Kidney tubule cell (primary cell): ENCODE measurements around the gene BRI3BP.
"Not testable (repeated sequence)": the region's sequence is repeated elsewhere in the genome, so short reads cannot be mapped to it uniquely, and the experiment has no call there.

Experiments used
- DNase-seq: peaks from one replicate; pipeline ENCODE4 v3.0.0-alpha.2; 2018; ENCODE audit warnings: low spot score

BRI3BP gene

DNA sequence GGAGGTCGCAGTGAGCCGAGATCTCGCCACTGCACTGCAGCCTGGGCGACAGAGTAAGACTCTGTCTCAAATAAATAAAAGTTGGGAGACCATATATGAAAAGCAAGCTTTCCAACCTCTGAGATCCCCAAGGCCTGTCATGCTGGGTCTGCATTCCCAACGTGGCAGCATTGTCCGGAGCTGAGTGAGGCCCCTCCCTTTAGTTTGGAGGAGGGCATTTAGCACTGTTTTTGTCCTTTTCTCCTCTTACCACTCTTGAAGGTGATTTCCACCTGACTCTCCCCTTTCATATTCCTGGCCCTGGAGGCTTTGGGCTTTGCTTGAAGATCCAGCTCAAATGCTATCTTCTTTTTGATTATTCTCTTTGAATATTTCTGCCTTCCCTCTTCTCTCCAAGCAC is 74.9 kb downstream of the BRI3BP start:
- no peak for DNase-seq

DNA sequence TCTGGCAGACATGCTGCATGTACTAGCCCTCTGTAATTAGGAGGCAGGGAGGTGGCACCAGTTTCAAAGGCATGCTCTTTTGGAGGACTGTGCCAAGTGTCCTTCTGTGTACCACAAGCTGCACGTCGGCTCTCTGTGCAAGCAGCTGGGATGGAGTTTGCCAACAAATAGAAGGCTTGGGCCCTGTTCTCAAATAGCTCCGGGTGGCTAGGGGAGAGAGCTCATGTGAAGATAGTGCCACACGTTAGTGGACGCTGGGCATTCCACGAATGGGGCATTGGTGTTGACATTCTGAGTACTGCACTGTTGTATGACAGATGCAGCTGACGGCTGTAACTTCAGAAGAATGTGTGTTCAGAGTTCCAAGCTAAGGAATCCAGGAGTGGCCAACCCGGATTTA is 76.2 kb downstream of the BRI3BP start:
- no peak for DNase-seq

DNA sequence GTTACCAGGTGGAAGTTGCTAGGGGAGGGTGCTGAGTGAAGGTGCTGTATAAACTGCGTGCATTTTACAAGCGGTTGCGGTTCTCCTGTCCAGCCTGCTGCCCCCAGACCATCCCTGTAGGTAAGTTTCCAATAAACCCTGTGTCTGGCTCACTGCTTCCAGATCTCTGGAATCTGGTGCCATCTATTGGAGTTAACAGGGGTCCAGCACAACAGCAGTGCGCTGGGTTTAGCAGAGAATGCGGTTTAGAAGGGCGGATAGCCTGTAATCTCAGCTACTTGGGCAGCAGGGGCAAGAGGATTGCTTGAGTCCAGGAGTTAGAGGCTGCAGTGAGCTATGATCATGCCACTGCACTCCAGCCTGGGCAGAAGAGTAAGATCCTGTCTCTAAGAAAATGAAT is 76.7 kb downstream of the BRI3BP start:
- no peak for DNase-seq

DNA sequence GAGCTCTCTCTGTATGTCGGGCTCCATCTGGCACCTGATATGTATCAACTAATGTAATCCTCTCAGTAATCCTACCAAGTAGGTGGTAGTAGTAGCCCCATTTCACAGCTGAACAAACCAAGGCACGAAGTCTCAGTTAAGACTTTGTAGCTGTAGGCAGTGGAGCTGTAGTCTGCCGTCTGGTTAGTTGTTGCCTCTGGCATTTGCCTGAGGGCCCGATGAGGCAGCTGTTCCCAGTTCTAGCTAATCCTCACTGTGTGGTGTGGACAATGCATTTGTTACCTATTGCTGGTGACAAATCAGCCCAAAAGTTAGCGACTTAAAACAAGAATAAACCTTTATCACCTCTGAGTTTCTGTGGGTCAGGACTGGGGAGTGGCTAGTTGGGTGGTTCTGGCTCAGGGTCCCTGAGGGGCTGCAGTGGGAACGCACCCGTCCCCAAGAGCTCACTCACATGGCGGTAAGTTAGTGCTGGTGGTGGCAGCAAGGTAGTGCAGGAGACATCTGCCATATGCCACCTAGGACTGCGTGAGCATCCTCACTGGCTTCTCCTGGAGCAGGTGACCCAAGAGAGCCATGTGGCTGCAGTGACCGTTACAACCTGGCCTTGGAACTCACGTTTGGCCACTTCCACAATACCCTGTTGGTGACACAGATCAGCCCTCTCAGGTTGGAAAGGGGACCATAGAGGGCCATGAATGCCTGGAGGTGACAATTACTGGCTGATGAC is 77.4 kb downstream of the BRI3BP start:
- no peak for DNase-seq

DNA sequence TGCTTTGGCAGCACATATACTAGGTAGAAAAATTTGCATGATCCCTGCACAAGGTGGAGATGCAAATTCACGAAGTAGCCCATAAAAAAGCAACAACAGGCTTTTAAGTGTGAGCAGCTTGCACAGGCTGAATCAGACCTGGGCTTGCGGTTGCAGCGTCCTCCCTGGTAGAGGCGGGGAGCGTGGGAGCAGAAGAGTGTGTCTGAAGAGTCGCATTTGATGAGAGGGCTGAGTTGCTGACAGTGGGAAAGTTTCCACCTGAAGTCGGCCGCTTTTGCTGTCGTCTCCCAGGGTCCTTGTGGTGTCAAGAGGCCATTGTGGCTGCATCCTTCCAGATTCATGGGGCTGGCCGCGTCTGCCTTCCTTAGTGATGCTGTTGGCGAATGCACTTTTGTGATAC is 78.0 kb downstream of the BRI3BP start:
- no peak for DNase-seq

DNA sequence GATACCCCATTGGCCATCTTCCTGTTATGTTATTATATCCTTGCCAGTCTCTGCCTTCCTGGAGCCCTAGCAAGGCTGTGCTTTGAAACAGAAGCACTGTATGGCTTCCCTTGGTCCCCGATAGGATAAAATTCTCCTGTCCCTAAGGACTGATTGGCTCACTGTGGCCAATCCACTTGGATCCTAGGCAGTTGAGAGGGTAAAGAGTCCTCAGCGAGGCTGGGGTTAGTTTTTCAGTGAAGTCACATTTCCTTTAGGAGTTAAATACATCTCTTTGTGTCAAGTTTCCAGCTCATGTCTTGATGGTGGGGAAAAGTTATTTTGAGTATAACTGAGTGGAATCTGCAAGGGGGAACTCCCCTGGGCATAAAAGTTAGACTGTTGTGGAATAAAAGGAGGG is 79.1 kb downstream of the BRI3BP start:
- DNase-seq = no peak

DNA sequence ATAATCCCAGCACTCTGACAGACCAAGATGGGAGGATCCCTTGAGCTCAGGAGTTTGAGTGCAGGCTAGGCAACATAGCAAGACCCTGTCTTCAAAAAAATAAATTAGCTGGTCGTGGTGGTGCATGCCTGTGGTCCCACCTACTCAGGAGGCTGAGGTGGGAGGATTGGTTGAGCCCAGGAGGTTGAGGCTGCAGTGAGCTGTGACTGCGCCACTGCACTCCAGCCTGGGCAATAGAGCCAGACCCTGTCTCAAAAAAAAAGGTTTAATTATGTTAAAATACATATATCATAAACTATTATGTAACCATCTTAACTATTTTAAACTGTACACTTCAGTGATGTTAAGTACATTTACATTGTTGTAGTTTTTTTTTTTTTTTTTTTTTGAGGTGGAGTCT is 80.8 kb downstream of the BRI3BP start:
- not testable (repeated sequence) for DNase-seq

DNA sequence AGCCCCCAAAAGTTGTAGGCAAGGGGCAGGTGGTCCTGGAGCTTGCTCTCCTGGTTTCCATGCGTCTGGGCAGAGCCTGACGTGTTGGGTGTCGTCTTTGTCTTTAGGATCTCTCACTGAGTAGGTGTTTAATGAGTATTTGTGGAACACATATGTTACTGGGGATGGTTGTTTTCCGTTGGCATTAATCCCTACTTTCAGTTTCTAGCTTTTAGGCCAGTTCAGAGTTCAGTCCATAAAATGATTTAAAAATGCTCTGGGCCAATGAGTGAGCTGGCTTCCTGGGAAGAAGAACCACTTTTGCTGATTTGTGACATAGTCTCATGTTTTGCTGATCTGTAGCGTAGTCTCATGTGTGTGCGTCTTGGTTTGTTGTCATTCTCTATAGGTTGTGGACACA is 82.7 kb downstream of the BRI3BP start:
- no peak for DNase-seq

DNA sequence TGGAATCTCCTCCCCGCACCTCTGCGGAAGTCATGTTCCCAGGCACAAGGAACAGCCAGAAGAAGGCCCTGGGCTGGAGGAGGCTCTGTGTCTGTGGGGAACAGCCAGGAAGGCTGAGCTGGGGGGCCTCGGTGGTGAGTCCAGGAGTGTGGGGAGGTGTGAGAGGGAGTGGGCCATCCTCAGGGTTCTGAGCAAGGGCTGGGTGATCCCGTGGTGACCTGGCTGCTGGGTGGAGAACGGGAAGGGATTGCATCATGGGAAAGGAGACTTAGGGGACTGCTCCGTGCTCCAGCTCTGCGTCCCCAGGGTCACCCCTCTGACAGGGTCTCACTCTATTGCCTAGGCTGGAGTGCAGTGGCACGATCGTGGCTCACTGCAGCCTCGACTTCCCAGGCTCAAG is 85.6 kb downstream of the BRI3BP start:
- no peak for DNase-seq

DNA sequence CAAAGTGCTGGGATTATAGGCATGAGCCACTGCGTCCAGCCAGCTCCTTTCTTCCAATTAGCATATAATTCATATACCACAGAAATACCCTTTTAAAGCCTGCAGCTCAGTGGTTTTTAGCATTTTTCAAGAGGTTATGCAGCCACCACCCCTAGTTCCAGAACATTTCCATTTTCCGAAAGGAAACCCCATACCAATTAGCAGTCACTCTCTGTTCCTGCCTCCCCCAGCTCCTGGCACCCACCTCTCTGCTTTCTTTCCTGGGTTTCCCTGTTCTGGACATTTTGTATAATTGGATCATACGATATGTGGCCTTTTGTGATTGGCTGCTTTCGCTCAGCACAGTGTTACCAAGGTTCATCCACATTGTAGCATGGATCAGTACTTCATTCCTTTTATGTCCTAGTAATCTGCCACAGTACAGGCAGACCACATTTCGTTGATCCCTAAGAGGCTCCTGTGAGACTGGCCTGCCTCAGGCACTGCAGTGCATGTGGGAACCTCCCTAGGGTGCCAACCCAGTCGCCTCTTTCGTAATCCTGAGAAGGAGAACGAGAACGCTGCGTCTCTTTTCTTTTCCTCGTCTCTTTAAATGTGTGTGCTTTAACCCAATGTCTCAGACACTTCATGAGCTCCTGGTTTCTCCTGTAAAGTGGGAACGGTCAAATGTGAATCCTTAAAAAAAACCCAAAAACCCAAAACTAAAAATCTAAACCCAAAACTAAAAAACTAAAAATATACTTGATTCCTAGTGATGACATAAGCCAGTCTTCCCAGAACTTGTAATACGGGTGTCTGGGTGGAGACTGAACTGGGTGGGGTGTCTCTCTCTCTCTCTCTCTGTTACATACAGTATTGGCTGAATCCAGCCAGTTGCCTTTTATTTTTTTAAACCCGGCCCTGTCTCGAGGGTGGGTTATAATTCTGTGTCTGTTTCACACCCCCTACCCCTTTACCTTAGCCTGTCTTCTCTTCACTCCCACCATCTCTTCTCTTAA is 86.5 kb downstream of the BRI3BP start:
- DNase-seq = no peak
